ENCODE measurements around the gene OXTR.

- TF ChIP-seq CTCF (IDR thresholded peaks at IDR 0.05) (no peak), POLR2AphosphoS5 (IDR thresholded peaks at IDR 0.05) (no peak), POLR2A (IDR thresholded peaks at IDR 0.05) (no peak)
Measured at GRCh38 chr3:8724108-8724752, 45.2 kb downstream of the OXTR start.
